Upper lobe of right lung (tissue), 1 donor: Measurements from ENCODE around the gene TFEC. TPM values are rescaled to one million over a fixed set of nuclear protein-coding genes. Genes with fewer than 3 reads are reported as not detected.
"Not testable (repeated sequence)": the region's sequence is repeated elsewhere in the genome, so short reads cannot be mapped to it uniquely, and the experiment has no call there.

Experiments
- ATAC-seq: fragments of 200-7000 bp; cut with Tn5 transposase; one replicate; pipeline ENCODE4 v1.9.1; 2020; ENCODE audit warnings: mild to moderate bottlenecking, moderate library complexity
- DNase-seq: peaks from one replicate; pipeline ENCODE4 v3.0.0-alpha.2; 2020
- H3K27ac ChIP-seq: fragments of 200-600 bp; one replicate; pipeline ENCODE4 v1.8.0; 2022
- H3K27me3 ChIP-seq: fragments of 200-600 bp; one replicate; pipeline ENCODE4 v1.8.0; 2022; ENCODE audit warnings: mild to moderate bottlenecking
- H3K36me3 ChIP-seq: fragments of 200-600 bp; one replicate; pipeline ENCODE4 v1.8.0; 2022
- H3K4me1 ChIP-seq: fragments of 200-600 bp; one replicate; pipeline ENCODE4 v1.8.0; 2022
- H3K4me3 ChIP-seq: fragments of 200-600 bp; one replicate; pipeline ENCODE4 v1.8.0; 2022; ENCODE audit warnings: mild to moderate bottlenecking
- H3K9me3 ChIP-seq: fragments of 200-600 bp; one replicate; pipeline ENCODE4 v1.8.0; 2022
- intact Hi-C: fragments of 100-400 bp; cut with DNase I; formaldehyde crosslinking; loops from one replicate; pipeline ENCODE4 v1.11.0; 2022
- total RNA-seq: library from RNA; stranded (reverse); fragmentation: NEBNext Ultra II Directional; extraction: Animal tissue kit (Norgen Biotek cat#: 25700); gene quantifications from one replicate; pipeline ENCODE4 v1.2.1, GENCODE V29; 2021
- TF ChIP-seq, protein P1 (sequence below): fragments of 200-600 bp; IDR thresholded peaks from one replicate; pipeline ENCODE4 v1.8.0; 2022; ENCODE audit warnings: antibody characterized with exemption
- donor health status: DM: no; HTN: yes; CAD: no; lungs with severe emphysema.

The TFEC gene
- total RNA-seq, 1 donor from 2014 or later = 29.8 TPM

DNA sequence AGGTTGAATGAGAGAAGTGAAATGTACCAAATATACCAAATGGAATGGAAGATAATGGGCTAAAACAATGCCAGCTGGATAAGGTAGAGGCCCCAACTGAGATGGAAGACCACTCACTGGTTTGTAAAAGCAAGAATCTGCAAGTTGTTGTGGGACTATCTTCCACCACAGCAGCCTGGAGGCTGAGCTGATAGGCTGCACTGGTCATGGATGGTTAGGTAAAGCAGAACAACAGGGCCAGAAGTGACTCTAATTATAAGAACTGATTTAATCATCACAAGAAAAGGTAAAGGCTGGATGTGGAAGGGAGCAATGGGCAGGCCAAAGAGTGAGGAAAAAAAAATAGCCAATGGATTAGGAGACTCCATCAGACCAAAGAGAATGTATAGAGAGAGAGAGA is 11.8 kb downstream of the TFEC start:
- DNase-seq (no peak), ATAC-seq (no peak)
- Histone ChIP-seq H3K36me3 (no peaks in the 10 kb centered on the region), H3K9me3 (no peaks in the 10 kb centered on the region), H3K4me1 (no peaks in the 10 kb centered on the region), H3K27ac (no peak overlapping the region), H3K4me3 (no peak overlapping the region), H3K27me3 (no peaks in the 10 kb centered on the region)
- TF ChIP-seq, protein P1, sequence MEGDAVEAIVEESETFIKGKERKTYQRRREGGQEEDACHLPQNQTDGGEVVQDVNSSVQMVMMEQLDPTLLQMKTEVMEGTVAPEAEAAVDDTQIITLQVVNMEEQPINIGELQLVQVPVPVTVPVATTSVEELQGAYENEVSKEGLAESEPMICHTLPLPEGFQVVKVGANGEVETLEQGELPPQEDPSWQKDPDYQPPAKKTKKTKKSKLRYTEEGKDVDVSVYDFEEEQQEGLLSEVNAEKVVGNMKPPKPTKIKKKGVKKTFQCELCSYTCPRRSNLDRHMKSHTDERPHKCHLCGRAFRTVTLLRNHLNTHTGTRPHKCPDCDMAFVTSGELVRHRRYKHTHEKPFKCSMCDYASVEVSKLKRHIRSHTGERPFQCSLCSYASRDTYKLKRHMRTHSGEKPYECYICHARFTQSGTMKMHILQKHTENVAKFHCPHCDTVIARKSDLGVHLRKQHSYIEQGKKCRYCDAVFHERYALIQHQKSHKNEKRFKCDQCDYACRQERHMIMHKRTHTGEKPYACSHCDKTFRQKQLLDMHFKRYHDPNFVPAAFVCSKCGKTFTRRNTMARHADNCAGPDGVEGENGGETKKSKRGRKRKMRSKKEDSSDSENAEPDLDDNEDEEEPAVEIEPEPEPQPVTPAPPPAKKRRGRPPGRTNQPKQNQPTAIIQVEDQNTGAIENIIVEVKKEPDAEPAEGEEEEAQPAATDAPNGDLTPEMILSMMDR = no peak
- intact Hi-C loops = no loop called here

- DNase-seq = no peak
- intact Hi-C loops = no loop called here
Measured at GRCh38 chr7:116013675-116014074, 16.9 kb downstream of the TFEC start.

GRCh38 chr7:116011584-116011983 is 19.0 kb downstream of the TFEC start:
- no peaks in the 10 kb centered on the region for H3K27me3 ChIP-seq
- TF ChIP-seq, protein P1 = no peak
- no peak for ATAC-seq

More at GRCh38 chr7:116013675-116014074, 16.9 kb downstream of the TFEC start:
- Histone ChIP-seq H3K36me3 (no peaks in the 10 kb centered on the region), H3K4me1 (no peaks in the 10 kb centered on the region), H3K4me3 (no peak overlapping the region), H3K9me3 (no peaks in the 10 kb centered on the region), H3K27ac (no peak overlapping the region), H3K27me3 (no peaks in the 10 kb centered on the region)
- TF ChIP-seq, protein P1 = no peak
- no peak for ATAC-seq

GRCh38 chr7:116004762-116005161 is 25.8 kb downstream of the TFEC start:
- intact Hi-C loops, H3K27ac ChIP-seq, H3K27me3 ChIP-seq: not testable (repeated sequence)

More at GRCh38 chr7:116011584-116011983, 19.0 kb downstream of the TFEC start:
- H3K4me1 ChIP-seq = no peaks in the 10 kb centered on the region
- H3K9me3 ChIP-seq = no peaks in the 10 kb centered on the region
- no peak overlapping the region for H3K4me3 ChIP-seq
- no peaks in the 10 kb centered on the region for H3K36me3 ChIP-seq
- intact Hi-C loops = no loop called here
- no peak for DNase-seq
- no peak overlapping the region for H3K27ac ChIP-seq

GRCh38 chr7:115997221-115997620 is 33.3 kb downstream of the TFEC start:
- intact Hi-C loops = no loop called here
- Histone ChIP-seq H3K27me3 (no peaks in the 10 kb centered on the region), H3K27ac (no peak overlapping the region), H3K4me1 (no peaks in the 10 kb centered on the region), H3K36me3 (no peaks in the 10 kb centered on the region), H3K4me3 (no peak overlapping the region), H3K9me3 (no peaks in the 10 kb centered on the region)
- TF ChIP-seq, protein P1 = no peak
- DNase-seq = no peak
- ATAC-seq = no peak

More at GRCh38 chr7:116004762-116005161, 25.8 kb downstream of the TFEC start:
- not testable (repeated sequence) for H3K9me3 ChIP-seq, ATAC-seq, H3K4me3 ChIP-seq, DNase-seq, H3K4me1 ChIP-seq, H3K36me3 ChIP-seq

DNA sequence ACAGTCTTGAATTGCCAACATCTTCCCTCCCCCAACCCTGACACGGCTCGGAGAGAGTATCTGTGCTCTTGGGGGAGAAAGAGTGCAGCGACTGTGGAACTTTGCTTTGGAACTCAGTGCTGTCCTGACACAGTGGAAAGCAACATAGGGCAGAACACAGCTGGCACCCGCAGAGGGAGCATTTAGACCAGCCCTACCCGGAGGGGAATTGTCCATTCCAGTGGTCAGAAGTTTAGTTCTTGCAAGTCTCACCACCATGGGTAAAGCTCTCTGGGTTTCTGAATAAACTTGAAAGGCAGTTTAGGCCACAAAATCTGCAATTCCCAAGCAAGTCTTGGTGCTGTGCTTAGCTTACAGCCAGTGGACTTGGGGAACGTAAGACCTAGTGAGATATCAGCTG is 34.9 kb downstream of the TFEC start:
- no peaks in the 10 kb centered on the region for H3K36me3 ChIP-seq
- no peaks in the 10 kb centered on the region for H3K27me3 ChIP-seq
- ATAC-seq (no peak), DNase-seq (no peak)
- H3K27ac ChIP-seq = no peak overlapping the region
- TF ChIP-seq, protein P1 = no peak
- intact Hi-C loops = no loop called here
- no peaks in the 10 kb centered on the region for H3K4me1 ChIP-seq
- no peaks in the 10 kb centered on the region for H3K9me3 ChIP-seq
- no peak overlapping the region for H3K4me3 ChIP-seq
